DMS153 treated with DMSO at 0.1 percent for 48 hours (cell line): ENCODE results near the gene SNX8.

ENCODE experiments used
- DNase-seq: peaks from one replicate; lab custom pipeline; 2025; ENCODE audit not compliant: unreplicated experiment; lab: John Stamatoyannopoulos, UW

SNX8 gene

DNA sequence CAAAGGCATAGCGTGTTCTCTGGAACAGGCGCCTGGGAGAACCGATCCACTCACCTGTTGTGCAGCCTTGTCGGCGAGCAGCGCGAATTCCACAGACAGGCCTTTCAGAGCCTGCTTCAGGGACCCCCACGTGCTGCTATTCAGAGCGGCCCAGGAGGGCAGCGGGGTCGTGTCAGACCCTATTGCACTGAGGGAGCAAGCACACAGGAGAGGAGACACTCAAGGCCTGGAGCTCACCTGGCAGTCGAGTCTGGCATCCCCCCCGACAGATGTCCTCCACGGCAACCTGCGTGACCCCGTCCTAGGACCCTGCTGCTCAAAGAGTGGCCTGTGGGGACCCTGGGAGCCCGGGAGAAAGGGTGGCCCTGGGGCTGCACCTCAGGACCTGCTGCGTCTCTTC is 51.1 kb downstream of the SNX8 start:
- no peak for DNase-seq

DNA sequence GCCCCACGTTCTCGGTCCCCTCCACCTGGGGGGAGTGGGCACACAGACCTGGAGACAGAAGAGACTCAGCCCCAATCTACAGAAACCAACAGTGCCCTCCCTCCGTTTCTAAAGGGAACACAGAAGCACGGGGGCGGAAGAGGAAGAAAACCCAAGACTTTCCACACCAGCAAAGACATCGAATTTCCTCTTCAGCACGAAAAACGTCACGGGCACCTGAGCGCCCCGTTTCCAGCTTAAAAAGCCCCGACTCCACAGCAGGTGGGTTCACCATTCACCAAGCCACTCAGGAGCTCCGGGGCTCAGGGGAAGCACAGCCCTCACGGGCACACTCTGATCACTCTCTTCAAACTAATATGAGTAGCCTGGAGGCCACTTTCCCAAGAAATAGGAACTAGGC is 52.6 kb downstream of the SNX8 start:
- no peak for DNase-seq

DNA sequence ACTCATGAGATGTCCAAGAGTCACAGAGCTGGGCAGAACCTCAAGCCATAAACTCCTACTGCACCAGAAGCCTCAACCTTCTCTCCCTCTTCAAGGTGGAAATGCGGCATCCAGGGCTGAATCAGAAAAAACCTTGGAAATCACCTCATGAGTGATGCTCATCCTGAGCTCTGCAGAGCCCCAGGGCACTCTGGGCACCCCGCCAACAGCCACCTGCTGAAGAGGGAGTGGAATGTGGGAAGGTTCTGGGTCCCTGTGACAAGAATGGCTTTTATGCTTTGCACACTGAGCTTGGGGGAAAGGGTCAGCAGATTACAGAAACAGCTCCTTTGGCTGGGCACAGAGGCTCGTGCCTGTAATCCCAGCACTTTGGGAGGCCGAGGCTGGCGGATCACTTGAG is 53.4 kb downstream of the SNX8 start:
- DNase-seq = no peak

DNA sequence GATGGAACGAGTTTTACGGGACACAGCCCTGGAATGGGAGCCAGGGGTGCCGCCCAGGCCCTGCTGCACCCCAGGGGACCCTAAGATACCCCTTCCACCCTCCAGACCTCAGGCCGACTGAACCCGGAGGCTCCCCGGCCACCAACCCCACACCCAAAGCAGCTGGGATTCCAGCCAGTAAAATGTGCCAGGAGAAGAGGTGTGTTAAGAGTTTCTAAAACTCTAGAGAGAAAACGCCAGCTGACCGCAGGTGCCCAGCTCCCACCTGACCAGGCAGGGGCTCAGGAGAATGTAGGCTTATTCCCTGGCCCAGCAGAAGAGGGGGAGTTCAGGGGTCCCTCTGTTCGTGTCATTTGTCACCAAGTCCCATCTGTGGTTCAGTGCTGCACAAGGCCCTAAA is 54.8 kb downstream of the SNX8 start:
- no peak for DNase-seq

DNA sequence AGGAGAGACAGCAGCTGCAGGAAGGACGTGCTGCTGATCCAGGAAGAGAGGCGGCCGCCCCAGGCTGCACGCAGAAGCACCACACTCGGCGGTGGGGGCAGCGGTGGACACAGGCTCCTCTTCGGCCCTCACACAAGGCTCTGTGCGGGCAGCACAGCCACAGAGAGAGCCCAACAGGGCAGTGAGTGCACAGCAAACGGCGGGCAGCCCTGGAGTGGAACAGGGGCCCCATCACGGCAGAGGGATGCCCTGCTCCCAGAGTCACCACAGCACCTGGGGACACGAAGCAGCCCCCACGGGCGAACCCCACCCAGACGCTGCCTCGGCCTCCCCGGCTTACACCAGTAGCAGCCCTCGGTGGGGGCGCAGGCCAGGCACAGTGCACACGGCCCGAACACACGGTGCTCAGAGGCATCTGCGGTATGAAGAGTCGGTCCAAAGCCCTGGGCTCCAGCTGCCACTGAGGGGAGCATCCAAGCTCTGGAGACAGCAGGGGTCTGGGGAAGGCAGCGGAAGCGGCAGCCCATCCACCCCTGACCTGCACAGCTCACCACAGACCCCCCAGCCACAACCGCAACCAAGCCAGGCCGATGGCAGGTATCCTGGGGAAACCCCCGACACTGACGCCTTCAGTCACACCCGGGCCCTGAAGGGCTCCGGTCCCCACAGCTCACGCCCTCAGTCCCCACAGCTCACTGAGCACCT is 55.4 kb downstream of the SNX8 start:
- DNase-seq = no peak

DNA sequence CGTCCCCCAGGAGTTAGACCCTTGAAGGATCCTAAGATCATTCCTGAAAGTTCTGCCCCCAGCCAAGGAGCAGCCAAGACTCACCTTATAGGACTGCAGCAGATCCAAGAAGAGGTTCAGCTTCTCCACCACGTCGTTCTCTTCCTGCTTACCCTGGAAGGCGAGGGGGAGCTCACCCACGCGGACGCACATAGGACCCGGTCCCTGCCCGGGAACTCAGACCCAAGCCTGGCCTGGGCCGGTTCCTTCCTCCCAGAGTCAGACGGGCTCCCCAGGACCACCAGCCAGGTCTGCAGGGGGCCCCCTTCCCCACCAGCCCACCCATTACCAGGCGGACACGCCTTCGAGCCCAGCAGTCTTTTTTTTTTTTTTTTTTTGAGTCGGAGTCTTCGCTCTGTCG is 56.6 kb downstream of the SNX8 start:
- DNase-seq = no peak

DNA sequence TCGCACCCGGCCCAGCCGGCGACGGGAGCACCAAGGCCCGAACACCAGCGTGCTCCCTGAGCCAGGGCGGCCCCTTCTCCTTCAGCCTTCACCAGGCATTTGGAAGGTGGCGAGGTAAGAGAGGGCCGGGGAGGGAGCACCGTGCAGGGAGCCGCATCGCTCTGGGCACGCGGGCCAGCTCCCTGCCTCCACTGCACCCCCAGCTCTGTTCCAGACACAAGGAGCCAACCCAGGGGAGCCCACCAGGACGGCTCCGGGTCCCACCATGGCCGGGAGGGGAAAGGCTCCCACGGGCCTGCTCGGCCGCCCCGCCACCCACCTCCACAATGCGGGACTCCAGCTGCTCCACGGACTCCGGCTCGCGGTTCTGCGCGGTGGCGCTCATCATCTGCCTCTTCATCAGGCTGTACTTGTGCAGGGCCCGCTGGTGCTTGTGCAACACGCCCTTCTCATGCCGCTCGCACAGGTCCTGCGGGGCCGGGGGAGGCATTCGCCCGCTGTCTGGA is 57.1 kb downstream of the SNX8 start:
- DNase-seq = no peak

DNA sequence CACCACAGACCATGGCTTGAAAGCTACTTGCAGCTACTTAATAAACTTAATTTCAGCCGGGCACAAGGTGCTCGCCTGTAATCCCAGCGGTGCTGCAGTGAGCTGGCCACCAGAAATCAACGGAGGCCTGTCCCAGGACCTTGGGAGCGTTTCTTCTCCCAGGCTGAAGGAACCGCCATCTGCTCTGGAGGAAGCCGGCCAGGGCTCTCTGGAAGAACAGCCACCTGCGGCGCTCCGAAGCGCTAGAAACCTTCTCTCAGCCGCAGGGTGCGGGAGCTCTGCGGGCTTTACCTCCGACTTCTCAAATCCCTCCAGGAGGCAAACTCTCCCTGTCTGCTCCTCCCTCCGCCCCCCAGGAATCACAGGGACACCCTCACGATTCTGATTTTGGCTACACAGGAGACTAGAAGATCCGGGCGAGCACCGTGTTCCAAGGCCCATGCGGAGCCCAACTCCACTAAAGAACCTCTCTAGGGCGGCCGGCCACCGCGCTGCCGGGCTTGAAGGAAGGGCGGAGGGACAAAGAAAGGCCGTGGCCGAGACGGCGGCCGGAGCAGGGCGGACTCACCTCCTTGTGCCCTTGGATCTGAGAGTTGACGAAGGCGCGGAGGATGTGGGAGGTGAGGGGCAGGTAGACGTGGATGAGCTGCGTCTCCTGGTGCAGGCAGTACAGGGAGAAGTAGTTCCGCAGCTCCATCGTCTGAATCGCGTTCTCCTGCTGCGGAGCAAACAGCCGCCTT is 57.8 kb downstream of the SNX8 start:
- DNase-seq = no peak

DNA sequence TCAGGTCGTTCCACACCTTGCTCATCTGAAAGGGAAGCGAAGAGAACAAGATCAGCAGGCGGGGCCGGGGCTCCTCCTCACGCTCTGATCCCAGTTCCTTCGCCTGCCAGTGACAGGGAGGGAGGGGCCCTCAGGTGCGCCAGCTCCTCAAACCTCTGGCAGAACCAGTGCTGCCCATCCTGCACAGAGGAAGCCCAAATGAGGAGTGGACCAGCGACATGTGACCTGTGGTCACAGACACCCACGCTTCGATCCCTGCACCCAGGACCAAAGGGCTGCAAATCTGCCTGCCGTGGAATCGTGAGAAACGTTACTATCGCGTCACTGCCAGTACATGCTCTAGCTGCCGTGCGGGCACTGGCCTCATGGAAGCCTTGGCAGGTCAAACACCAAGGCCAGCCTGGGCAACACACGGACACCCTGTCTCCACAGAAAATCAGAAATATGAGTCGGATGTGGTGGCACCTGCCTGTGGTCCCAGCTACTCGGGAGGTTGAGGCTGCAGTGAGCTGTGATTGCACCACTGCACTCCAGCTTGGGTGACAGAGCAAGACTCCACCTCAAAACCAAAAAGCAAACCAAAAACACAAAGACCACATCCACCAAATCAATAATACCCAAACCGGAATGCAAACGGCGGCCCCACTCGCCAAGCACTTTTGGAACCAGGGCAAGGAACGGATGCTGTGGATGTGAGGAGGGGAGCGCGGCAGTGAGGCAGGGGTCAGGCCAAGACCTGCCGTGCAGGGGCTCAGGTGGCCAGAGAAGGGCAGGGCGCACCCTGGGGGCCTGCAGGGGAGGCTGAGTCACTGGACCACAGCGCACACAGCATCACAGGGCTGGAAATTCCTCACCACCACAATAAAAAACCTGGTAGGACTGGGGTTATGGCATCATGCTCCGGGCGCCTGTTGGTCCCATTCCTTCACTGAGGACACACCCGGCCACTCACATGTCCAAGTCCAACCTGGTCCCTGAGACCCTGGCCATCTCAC is 58.8 kb downstream of the SNX8 start:
- no peak for DNase-seq

DNA sequence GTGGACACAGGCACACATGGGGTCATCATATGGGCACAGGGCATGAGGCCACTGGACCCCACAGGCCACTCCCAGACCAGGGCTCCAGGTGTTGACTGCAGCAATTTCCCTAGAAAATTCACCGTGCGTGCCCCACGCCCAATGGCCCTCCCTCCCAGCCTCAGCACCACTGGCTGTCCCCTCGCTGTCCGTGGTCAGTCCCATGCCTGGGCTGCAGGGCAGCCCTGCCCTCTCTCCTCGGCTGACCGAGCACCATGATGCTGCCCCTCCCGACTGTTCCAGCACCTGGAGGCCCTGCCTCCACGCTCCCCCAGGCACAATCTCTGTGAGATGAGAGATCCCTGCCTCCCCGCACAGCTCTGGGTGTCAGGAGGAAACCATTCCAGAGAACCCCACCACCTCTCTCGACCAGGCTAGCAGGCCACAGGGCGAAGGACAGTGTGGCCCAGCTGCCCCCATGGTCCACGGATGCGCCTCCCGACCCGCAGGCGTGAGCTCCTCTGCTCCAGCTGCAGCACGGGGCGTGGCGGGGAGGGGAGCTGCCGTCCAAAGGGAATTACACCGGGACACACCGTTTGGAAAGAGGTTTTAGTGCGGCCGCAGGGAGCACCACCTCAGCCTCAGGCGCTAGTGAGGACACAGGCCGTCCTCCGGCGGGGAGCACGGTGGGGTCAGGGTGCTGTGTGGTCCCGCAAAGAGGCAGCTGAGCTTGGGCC is 59.7 kb downstream of the SNX8 start:
- DNase-seq = no peak

DNA sequence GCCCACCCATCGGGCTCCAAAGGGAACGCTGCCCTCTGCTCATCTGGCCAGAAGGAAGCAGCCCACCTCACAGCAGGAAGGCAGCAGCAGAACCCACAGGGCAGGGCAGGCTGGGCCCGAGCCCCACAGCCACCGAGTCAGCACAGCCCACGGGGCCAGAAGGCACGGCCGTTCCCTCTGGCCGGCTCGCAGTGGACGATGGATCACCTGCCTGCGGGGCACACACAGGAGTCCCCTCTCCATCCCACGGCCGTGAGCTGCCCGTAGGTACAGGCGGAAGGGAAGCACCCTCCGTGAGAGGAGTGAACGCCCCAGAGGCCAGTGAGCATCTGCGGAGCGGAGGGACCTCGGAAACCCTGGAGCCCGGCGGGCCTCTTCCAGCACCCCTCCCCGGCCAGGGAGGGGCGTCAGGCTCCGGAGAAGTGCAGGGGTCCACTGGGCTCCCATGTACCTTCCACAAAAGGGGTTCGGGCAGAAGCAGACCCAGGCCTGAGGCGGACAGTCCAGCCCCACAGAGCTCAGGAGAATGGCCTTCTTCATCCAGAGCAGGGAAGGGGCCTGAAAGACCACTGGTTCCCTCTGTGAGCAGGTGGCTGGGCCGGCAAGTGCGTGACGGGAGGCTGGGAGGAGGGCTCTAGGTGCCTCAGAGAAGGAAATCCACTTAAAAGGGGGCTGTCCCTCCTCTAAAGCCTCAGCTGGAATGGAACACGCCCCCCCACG is 60.6 kb downstream of the SNX8 start:
- no peak for DNase-seq

DNA sequence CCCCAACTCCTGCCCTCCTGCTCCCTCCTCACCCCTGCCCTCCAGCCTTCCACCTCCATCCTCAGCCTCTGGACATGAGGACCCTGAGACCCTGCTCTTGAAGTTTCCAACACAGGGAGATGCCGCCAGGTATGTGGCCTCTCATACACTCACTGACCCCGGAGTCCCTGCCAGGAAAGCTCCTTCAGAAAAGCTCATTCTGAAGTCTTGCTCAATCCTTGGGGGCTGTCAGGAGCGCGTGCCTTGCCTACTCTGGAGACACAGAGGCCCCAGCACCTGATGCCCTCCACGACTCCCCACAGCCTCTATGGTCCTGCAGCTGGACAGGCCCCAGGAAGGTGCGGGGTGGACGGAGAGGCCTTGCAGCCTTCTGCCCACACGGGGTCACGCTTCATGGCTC is 61.2 kb downstream of the SNX8 start:
- DNase-seq = no peak

DNA sequence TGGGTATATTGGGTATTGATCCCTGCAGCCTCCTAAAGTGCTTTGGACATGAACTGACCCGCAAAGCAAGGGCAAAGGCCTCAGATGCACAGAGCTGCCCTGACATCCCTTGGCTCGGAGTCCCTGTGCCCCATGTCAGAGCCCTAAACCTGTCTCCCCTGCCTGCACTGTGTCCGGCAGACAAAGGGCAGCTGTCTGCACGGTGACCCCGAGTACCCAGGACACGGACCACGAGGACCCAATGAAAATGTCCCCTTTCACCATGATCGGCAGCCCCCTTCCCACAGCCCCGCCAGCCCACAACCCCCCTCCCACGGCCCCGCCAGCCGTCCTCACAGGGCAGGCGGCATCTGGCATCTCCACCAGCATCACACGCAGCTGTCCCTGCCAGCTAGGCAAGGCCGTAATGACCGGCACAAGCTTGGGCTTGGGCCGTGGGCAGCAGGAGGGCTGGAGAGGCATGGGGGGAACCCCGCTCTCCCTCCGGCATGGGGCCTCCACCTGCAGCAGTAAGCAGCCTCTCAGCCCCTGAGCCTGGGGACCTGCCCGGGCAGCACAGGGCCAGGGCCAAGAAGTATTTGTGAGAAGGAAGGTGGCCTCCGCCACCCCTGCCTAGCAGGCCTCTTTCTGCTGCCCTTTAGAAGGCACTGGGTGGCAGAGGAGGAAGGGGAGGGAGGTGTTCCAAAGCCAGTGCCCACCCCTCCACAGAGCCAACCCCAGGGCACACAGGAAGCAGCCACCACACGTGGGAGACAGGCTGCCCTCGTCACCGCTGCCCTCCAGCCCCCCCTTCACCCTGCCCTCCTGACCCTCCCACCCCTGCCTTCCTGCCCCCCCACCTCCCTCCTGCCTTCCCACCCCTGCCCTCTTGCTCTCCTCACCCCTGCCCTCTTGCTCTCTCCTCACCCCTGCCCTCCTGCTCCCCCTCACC is 62.1 kb downstream of the SNX8 start:
- no peak for DNase-seq

DNA sequence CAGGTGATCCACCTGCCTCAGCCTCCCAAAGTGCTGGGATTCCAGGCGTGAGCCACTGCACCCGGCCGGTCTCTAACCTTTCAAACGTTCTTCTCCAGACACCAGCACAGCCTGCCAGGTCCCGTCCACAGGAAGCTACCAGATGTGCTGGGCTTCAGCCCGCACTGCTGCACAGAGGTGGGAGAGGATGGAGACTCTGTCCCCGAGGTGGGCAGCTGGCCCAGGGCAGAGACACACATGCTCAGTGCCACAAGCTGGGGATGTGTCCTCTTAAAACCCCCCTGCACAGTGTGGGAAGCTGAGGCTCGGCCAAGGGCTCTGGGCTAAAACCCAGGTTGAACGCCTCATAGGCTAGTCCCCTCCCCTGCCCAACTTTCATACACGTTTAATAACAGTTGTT is 62.9 kb downstream of the SNX8 start:
- no peak for DNase-seq

DNA sequence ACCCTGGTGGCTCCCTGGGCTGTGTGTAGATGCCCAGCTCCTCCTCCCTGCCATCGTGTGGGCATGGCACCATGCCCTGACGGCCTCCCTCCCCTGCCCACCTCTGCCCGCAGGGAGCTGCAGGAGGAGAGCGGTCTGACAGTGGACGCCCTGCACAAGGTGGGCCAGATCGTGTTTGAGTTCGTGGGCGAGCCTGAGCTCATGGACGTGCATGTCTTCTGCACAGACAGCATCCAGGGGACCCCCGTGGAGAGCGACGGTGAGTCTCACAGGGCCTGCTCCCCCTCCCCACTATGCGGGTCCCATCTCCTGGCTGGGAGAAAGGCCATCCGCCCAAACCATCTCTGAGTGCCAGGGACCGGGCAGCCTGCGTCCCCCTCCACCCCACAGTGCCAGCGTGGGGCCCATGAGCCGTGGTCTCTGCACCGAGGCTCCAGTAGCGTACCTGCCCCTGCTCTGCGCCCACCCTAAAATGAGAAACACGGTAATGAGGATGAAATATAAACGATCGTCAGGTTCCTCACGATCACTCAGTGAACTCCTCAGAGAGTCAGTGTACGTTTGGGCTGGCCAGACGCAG is 64.4 kb downstream of the SNX8 start:
- no peak for DNase-seq

DNA sequence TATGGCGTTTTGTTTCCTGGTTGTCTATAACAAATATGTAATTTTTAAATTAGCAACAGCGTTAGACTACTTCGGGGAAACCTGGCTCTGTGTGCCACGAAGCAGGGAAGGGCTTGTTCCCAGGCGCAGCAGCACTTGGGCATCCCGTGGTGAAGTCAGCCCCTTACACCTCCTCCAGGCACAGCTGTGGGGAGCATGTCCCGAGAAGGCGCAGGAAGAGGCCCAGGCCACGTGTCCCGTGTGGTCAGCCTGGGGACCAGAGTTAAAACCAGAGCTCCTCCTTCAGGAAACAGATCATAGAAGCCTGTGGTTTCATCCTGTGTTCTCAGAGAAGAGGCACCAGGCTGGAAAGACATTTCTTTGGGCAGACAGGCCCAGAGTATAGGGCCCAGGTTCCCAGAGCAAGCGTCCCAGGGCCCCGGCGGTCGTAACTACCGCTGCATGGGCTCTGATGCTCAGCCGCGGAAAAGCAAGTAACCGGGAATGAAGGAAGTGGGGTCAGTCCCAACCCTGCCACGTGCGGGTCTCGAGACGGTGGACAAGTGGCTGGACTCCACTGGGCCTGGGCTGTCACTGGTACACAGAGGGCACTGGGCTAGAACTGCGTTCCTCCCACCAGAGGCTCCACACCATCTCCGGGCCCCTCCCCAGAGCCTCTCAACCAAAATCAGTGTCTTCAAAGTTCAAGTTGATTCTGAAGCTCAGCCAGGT is 65.1 kb downstream of the SNX8 start:
- DNase-seq = no peak

DNA sequence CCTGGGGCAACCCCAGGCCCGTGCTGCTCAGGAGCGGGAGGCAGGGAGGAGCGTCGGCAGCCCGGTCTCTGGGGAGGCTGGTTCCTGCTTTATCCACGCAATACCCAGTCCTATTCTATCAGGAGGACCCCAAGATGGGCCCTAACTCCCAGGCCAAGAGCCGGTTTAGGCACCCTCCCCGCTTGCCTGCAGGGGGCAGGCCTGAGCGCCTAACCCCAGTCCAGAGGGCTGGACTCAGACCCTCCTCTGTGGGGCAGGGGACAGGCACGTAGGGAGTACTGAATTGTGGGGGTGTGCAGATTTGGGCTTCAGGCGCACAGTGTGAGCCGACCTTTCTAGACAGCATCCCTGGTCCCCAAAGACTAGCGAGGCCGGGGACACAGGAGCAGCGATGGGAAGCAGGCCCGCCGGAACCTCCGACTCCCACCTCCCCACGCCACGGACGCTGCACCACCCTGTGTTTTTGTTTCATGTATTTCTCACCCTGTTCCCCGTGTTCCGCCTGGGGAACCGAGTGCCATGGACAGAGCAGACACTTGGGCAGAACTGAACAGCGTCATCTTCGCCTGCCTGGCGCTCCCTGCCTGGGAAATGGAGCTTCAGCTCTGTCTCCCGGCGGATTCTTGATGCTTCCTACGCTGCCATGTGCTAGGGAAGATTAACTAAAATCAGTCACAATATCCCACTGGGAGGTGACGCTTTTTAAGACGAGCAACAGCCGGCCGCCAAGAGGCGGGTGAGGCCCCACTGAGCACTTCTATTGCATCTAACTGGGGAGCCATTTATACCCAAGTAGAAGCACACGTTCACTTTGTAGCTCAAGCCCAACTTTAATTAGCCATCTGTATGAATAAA is 66.9 kb downstream of the SNX8 start:
- no peak for DNase-seq
